Peyer's patch (tissue), 4 donors: ENCODE data around the gene MRE11.

Source experiments
- CTCF ChIP-seq, 6 experiments: fragments of 450-650 bp in 4 of 6; fragments of 200-600 bp in 2 of 6; sonication (generic) in 1 of 6; IDR thresholded peaks; one replicate each; pipeline ENCODE4 v1.5.1; 2017 to 2019; ENCODE audit warnings: antibody characterized with exemption in 6 of 6, mild to moderate bottlenecking in 3 of 6, moderate library complexity in 1 of 6
- POLR2A ChIP-seq, 2 donors: fragments of 450-650 bp; IDR thresholded peaks; one replicate each; pipeline ENCODE4 v1.5.1; 2017; ENCODE audit warnings: antibody characterized with exemption in 2 of 2, mild to moderate bottlenecking in 2 of 2, moderate library complexity in 2 of 2

GRCh38 chr11:94525546-94526324, 32.1 kb upstream of the MRE11 start:
- TF ChIP-seq CTCF (IDR thresholded peaks at IDR 0.05) (no peak), POLR2A (IDR thresholded peaks at IDR 0.05) (no peak)
